ENCODE measurements around the gene ZNF384.

The ZNF384 gene

GRCh38 chr12:6653342-6653741 is 35.8 kb downstream of the ZNF384 start:
- no peak for DNase-seq (ENCODE audit: low read depth)

GRCh38 chr12:6652391-6652790 is 36.8 kb downstream of the ZNF384 start:
- DNase-seq (ENCODE audit: low read depth) = no peak

GRCh38 chr12:6650832-6651231 is 38.3 kb downstream of the ZNF384 start:
- DNase-seq (ENCODE audit: low read depth) = no peak

GRCh38 chr12:6647083-6647604 is 42.0 kb downstream of the ZNF384 start, which contains the start of gene ACRBP:
Gene ACRBP (minus strand): TSS chr12:6647432. CDS start chr12:6647366, 66 bp downstream.
- no peak for DNase-seq (ENCODE audit: low read depth)

GRCh38 chr12:6646276-6647082 is 42.7 kb downstream of the ZNF384 start:
- DNase-seq (ENCODE audit: low read depth) = no peak

- no peak for DNase-seq (ENCODE audit: low read depth)
These were observed 44.3 kb downstream of the ZNF384 start for GRCh38 chr12:6644903-6645302.

- no peak for DNase-seq (ENCODE audit: low read depth)
These were observed 44.9 kb downstream of the ZNF384 start for GRCh38 chr12:6644257-6644596.

GRCh38 chr12:6643569-6644256 is 45.5 kb downstream of the ZNF384 start:
- DNase-seq (ENCODE audit: low read depth) = no peak

GRCh38 chr12:6641131-6641530 is 48.0 kb downstream of the ZNF384 start:
- no peak for DNase-seq (ENCODE audit: low read depth)

- no peak for DNase-seq (ENCODE audit: low read depth)
These were observed 48.7 kb downstream of the ZNF384 start for GRCh38 chr12:6640497-6640896.

GRCh38 chr12:6639151-6639801 is 49.9 kb downstream of the ZNF384 start:
- no peak for DNase-seq (ENCODE audit: low read depth)

- DNase-seq (ENCODE audit: low read depth) = no peak
These were observed 50.9 kb downstream of the ZNF384 start for GRCh38 chr12:6638305-6638704.

- DNase-seq (ENCODE audit: low read depth) = no peak
These were observed 53.2 kb downstream of the ZNF384 start, which contains the start of gene LPAR5 for GRCh38 chr12:6635856-6636531. Gene LPAR5 (minus strand): TSS chr12:6635959. CDS start chr12:6621248, 14,711 bp downstream.

- no peak for DNase-seq (ENCODE audit: low read depth)
These were observed 53.8 kb downstream of the ZNF384 start for GRCh38 chr12:6635375-6635855.

GRCh38 chr12:6632026-6632983 is 56.9 kb downstream of the ZNF384 start:
- no peak for DNase-seq (ENCODE audit: low read depth)

GRCh38 chr12:6631549-6631961 is 57.6 kb downstream of the ZNF384 start:
- no peak for DNase-seq (ENCODE audit: low read depth)

- DNase-seq (ENCODE audit: low read depth) = no peak
These were observed 58.4 kb downstream of the ZNF384 start for GRCh38 chr12:6630736-6631135.

GRCh38 chr12:6627616-6628015 is 61.6 kb downstream of the ZNF384 start:
- no peak for DNase-seq (ENCODE audit: low read depth)

GRCh38 chr12:6626654-6627283 is 62.4 kb downstream of the ZNF384 start:
- DNase-seq (ENCODE audit: low read depth) = no peak

GRCh38 chr12:6620885-6621274 is 68.3 kb downstream of the ZNF384 start:
- DNase-seq (ENCODE audit: low read depth) = no peak
